ENCODE measurements around the gene PMPCA. TPM values are rescaled to one million over a fixed set of nuclear protein-coding genes. Genes with fewer than 3 reads are reported as not detected.

Gene PMPCA
- total RNA-seq, 1 experiment from 2014 or later: 103 TPM

DNA sequence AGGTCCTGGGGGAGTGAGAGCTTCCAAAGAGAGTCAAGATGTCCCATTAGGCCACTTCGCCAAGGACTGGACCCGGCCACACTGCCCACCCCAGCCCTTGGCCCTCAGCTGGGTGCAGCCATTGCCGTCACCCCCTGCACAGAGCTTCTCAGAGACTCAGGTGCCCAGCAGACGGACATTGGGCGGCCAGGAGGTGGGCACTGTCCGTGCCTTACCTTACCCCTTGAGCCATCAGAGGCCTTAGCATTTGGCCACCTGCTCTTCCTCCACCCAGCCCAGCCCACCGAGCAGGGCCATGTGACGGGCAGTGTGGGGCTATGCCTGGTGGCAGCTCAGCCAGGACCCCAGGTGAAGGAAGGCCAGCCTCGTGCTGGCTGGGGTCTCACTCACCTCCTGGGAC lies 43.6 kb upstream of the PMPCA start:
- DNase-seq (ENCODE audit: low spot score) (no peak), ATAC-seq (no peak)
- Mint-ChIP-seq H3K9me3 (no peaks in the 10 kb centered on the region), H3K4me1 (peaks cover 5% of the 10 kb centered on the region), H3K27me3 (ENCODE audit: low read depth) (no peaks in the 10 kb centered on the region), H3K4me3 (no peak overlapping the region), H3K27ac (no peak overlapping the region), H3K36me3 (no peaks in the 10 kb centered on the region)
- TF ChIP-seq, protein P1, sequence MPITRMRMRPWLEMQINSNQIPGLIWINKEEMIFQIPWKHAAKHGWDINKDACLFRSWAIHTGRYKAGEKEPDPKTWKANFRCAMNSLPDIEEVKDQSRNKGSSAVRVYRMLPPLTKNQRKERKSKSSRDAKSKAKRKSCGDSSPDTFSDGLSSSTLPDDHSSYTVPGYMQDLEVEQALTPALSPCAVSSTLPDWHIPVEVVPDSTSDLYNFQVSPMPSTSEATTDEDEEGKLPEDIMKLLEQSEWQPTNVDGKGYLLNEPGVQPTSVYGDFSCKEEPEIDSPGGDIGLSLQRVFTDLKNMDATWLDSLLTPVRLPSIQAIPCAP (CRISPR knock-in tag; IDR thresholded peaks at IDR 0.05): no peak
- no peak for TF ChIP-seq GRHL2 (CRISPR knock-in tag; IDR thresholded peaks at IDR 0.05; ENCODE audit: insufficient replicate concordance, severe bottlenecking)
- TF ChIP-seq, protein P2, sequence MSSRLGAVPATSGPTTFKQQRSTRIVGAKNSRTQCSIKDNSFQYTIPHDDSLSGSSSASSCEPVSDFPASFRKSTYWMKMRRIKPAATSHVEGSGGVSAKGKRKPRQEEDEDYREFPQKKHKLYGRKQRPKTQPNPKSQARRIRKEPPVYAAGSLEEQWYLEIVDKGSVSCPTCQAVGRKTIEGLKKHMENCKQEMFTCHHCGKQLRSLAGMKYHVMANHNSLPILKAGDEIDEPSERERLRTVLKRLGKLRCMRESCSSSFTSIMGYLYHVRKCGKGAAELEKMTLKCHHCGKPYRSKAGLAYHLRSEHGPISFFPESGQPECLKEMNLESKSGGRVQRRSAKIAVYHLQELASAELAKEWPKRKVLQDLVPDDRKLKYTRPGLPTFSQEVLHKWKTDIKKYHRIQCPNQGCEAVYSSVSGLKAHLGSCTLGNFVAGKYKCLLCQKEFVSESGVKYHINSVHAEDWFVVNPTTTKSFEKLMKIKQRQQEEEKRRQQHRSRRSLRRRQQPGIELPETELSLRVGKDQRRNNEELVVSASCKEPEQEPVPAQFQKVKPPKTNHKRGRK (CRISPR knock-in tag; IDR thresholded peaks at IDR 0.05; ENCODE audit: borderline replicate concordance): no peak
- TF ChIP-seq, protein P3, sequence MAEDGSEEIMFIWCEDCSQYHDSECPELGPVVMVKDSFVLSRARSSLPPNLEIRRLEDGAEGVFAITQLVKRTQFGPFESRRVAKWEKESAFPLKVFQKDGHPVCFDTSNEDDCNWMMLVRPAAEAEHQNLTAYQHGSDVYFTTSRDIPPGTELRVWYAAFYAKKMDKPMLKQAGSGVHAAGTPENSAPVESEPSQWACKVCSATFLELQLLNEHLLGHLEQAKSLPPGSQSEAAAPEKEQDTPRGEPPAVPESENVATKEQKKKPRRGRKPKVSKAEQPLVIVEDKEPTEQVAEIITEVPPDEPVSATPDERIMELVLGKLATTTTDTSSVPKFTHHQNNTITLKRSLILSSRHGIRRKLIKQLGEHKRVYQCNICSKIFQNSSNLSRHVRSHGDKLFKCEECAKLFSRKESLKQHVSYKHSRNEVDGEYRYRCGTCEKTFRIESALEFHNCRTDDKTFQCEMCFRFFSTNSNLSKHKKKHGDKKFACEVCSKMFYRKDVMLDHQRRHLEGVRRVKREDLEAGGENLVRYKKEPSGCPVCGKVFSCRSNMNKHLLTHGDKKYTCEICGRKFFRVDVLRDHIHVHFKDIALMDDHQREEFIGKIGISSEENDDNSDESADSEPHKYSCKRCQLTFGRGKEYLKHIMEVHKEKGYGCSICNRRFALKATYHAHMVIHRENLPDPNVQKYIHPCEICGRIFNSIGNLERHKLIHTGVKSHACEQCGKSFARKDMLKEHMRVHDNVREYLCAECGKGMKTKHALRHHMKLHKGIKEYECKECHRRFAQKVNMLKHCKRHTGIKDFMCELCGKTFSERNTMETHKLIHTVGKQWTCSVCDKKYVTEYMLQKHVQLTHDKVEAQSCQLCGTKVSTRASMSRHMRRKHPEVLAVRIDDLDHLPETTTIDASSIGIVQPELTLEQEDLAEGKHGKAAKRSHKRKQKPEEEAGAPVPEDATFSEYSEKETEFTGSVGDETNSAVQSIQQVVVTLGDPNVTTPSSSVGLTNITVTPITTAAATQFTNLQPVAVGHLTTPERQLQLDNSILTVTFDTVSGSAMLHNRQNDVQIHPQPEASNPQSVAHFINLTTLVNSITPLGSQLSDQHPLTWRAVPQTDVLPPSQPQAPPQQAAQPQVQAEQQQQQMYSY (CRISPR knock-in tag; IDR thresholded peaks at IDR 0.05): no peak
- no peak for TF ChIP-seq TEAD4 (CRISPR knock-in tag; IDR thresholded peaks at IDR 0.05)
- no peak for TF ChIP-seq SP1 (CRISPR knock-in tag; conservative IDR thresholded peaks at IDR 0.05)
- no peak for TF ChIP-seq IRF2 (CRISPR knock-in tag; IDR thresholded peaks at IDR 0.05; ENCODE audit: borderline replicate concordance, low read depth)
- no peak for TF ChIP-seq NFATC4 (CRISPR knock-in tag; IDR thresholded peaks at IDR 0.05)
- TF ChIP-seq ESRRA (CRISPR knock-in tag; IDR thresholded peaks at IDR 0.05; ENCODE audit: borderline replicate concordance): no peak
- no peak for TF ChIP-seq PRRX2 (CRISPR knock-in tag; IDR thresholded peaks at IDR 0.05)
- TF ChIP-seq, protein P4, sequence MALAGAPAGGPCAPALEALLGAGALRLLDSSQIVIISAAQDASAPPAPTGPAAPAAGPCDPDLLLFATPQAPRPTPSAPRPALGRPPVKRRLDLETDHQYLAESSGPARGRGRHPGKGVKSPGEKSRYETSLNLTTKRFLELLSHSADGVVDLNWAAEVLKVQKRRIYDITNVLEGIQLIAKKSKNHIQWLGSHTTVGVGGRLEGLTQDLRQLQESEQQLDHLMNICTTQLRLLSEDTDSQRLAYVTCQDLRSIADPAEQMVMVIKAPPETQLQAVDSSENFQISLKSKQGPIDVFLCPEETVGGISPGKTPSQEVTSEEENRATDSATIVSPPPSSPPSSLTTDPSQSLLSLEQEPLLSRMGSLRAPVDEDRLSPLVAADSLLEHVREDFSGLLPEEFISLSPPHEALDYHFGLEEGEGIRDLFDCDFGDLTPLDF (CRISPR knock-in tag; IDR thresholded peaks at IDR 0.05): no peak
- TF ChIP-seq, protein P5, sequence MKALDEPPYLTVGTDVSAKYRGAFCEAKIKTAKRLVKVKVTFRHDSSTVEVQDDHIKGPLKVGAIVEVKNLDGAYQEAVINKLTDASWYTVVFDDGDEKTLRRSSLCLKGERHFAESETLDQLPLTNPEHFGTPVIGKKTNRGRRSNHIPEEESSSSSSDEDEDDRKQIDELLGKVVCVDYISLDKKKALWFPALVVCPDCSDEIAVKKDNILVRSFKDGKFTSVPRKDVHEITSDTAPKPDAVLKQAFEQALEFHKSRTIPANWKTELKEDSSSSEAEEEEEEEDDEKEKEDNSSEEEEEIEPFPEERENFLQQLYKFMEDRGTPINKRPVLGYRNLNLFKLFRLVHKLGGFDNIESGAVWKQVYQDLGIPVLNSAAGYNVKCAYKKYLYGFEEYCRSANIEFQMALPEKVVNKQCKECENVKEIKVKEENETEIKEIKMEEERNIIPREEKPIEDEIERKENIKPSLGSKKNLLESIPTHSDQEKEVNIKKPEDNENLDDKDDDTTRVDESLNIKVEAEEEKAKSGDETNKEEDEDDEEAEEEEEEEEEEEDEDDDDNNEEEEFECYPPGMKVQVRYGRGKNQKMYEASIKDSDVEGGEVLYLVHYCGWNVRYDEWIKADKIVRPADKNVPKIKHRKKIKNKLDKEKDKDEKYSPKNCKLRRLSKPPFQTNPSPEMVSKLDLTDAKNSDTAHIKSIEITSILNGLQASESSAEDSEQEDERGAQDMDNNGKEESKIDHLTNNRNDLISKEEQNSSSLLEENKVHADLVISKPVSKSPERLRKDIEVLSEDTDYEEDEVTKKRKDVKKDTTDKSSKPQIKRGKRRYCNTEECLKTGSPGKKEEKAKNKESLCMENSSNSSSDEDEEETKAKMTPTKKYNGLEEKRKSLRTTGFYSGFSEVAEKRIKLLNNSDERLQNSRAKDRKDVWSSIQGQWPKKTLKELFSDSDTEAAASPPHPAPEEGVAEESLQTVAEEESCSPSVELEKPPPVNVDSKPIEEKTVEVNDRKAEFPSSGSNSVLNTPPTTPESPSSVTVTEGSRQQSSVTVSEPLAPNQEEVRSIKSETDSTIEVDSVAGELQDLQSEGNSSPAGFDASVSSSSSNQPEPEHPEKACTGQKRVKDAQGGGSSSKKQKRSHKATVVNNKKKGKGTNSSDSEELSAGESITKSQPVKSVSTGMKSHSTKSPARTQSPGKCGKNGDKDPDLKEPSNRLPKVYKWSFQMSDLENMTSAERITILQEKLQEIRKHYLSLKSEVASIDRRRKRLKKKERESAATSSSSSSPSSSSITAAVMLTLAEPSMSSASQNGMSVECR (CRISPR knock-in tag; IDR thresholded peaks at IDR 0.05; ENCODE audit: borderline replicate concordance): no peak
- no peak for TF ChIP-seq EMX1 (CRISPR knock-in tag; IDR thresholded peaks at IDR 0.05)
- no peak for TF ChIP-seq ZNF232 (CRISPR knock-in tag; IDR thresholded peaks at IDR 0.05)
- TF ChIP-seq, protein P6, sequence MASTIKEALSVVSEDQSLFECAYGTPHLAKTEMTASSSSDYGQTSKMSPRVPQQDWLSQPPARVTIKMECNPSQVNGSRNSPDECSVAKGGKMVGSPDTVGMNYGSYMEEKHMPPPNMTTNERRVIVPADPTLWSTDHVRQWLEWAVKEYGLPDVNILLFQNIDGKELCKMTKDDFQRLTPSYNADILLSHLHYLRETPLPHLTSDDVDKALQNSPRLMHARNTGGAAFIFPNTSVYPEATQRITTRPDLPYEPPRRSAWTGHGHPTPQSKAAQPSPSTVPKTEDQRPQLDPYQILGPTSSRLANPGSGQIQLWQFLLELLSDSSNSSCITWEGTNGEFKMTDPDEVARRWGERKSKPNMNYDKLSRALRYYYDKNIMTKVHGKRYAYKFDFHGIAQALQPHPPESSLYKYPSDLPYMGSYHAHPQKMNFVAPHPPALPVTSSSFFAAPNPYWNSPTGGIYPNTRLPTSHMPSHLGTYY (CRISPR knock-in tag; IDR thresholded peaks at IDR 0.05): no peak
- TF ChIP-seq, protein P7, sequence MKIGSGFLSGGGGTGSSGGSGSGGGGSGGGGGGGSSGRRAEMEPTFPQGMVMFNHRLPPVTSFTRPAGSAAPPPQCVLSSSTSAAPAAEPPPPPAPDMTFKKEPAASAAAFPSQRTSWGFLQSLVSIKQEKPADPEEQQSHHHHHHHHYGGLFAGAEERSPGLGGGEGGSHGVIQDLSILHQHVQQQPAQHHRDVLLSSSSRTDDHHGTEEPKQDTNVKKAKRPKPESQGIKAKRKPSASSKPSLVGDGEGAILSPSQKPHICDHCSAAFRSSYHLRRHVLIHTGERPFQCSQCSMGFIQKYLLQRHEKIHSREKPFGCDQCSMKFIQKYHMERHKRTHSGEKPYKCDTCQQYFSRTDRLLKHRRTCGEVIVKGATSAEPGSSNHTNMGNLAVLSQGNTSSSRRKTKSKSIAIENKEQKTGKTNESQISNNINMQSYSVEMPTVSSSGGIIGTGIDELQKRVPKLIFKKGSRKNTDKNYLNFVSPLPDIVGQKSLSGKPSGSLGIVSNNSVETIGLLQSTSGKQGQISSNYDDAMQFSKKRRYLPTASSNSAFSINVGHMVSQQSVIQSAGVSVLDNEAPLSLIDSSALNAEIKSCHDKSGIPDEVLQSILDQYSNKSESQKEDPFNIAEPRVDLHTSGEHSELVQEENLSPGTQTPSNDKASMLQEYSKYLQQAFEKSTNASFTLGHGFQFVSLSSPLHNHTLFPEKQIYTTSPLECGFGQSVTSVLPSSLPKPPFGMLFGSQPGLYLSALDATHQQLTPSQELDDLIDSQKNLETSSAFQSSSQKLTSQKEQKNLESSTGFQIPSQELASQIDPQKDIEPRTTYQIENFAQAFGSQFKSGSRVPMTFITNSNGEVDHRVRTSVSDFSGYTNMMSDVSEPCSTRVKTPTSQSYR (CRISPR knock-in tag; IDR thresholded peaks at IDR 0.05): no peak
- TF ChIP-seq, protein P8, sequence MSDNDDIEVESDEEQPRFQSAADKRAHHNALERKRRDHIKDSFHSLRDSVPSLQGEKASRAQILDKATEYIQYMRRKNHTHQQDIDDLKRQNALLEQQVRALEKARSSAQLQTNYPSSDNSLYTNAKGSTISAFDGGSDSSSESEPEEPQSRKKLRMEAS (CRISPR knock-in tag; IDR thresholded peaks at IDR 0.05): no peak
- no peak for TF ChIP-seq FOXJ3 (CRISPR knock-in tag; IDR thresholded peaks at IDR 0.05; ENCODE audit: borderline replicate concordance)
- no peak for TF ChIP-seq ZNF423 (CRISPR knock-in tag; IDR thresholded peaks at IDR 0.05)
- TF ChIP-seq ZNF121 (CRISPR knock-in tag; IDR thresholded peaks at IDR 0.05): no peak
- ChIA-PET POLR2A (interaction anchor here (1.0 kb wide), 1 partner anchor 39 kb away, joined by 3 read pairs; no protein-coding TSS in a partner anchor), CTCF (interaction anchor here (0.6 to 2.5 kb wide), 5 partner anchors 25 to 79 kb away, joined by 3 to 8 read pairs (median 8); no protein-coding TSS in a partner anchor)
